ENCODE measurements around the gene SDHAF3.

The SDHAF3 gene

DNA sequence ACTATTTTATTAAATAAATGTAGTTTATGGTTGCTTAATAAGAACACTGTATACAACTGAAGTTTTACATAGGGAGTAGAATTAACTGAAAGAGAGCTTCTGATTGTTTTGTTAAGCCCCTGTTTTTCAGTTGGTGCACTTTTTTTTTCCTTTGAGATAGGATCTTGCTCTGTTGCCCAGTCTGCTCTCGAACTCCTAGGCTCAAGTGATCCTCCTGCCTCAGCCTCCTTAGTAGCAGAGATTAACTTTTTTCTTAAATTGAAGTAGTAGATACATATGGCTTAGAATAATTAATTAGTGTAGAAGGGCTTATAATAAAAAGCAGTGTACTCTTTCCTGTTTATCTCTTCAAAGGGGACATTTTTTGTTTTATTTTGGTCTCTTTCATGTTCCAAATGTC, 11.2 kb downstream of the SDHAF3 start:
- H3K36me3 ChIP-seq (ENCODE audit: control insufficient read depth in 2 of 2, insufficient read depth in 1 of 2, low read length in 2 of 2), result no peaks in the 10 kb centered on the region
- H3K27ac ChIP-seq (ENCODE audit: extremely low read depth, low read depth, low read length), result no peak overlapping the region
- no peaks in the 10 kb centered on the region for H3K9me3 ChIP-seq (ENCODE audit: control insufficient read depth, insufficient read depth, low read depth, low read length)
- ChIA-PET POLR2A (no interaction called here), CTCF (interaction anchor here (0.5 to 1.7 kb wide), 2 partner anchors 25 to 707 kb away, joined by 3 read pairs; no protein-coding TSS in a partner anchor)
- TF ChIP-seq ZNF394 (tag by site-specific recombination; IDR thresholded peaks at IDR 0.05; ENCODE audit: borderline replicate concordance) (no peak), HOXD13 (CRISPR knock-in tag; IDR thresholded peaks at IDR 0.05; ENCODE audit: borderline replicate concordance) (no peak)
- no peak overlapping the region for H3K4me3 ChIP-seq (ENCODE audit: low read depth, low read length)
- H3K4me1 ChIP-seq (ENCODE audit: control insufficient read depth, insufficient read depth, low read length), result no peaks in the 10 kb centered on the region

DNA sequence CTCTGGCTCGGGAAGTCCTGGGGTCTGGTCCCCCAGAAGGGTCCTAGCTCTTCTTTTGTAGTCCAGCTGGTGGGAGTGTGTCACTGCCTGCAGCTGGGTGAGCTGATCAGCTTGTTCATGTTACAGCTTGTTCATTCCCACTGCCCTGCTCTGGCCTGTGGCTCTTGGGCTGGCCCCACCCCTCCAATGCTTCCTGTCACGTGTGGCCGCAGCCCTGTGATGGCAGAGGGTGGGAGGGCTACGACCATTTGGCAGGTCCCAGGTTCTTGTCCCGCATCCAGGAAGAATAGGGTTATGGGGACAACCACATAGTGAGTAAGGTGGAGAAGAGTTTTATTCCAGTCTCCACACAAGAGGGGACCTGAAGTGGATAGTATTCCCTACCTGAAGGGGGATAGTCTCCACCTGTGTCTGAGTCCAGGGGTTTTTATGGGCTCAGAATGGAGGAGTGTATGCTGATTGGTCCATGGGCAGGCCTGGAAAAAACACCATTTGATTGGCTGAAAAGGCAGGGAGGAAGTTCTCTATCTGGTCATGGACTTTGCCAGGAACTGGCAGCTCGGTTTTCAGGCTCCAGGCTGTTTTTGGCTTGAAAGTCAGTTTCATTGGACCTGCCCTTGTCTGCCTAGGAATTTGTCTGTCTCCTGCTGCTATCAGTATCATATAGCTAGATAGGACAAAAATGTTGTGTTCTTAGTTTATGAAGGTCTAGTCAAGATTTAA, 13.1 kb downstream of the SDHAF3 start:
- CTCF ChIA-PET, result interaction anchor here (0.6 to 1.7 kb wide), 3 partner anchors 13 to 705 kb away, joined by 3 to 5 read pairs (median 3); partner anchors contain the start of gene SDHAF3
- TF ChIP-seq ZNF324 (tag by site-specific recombination; IDR thresholded peaks at IDR 0.05), result no peak
- TF ChIP-seq, protein P1, sequence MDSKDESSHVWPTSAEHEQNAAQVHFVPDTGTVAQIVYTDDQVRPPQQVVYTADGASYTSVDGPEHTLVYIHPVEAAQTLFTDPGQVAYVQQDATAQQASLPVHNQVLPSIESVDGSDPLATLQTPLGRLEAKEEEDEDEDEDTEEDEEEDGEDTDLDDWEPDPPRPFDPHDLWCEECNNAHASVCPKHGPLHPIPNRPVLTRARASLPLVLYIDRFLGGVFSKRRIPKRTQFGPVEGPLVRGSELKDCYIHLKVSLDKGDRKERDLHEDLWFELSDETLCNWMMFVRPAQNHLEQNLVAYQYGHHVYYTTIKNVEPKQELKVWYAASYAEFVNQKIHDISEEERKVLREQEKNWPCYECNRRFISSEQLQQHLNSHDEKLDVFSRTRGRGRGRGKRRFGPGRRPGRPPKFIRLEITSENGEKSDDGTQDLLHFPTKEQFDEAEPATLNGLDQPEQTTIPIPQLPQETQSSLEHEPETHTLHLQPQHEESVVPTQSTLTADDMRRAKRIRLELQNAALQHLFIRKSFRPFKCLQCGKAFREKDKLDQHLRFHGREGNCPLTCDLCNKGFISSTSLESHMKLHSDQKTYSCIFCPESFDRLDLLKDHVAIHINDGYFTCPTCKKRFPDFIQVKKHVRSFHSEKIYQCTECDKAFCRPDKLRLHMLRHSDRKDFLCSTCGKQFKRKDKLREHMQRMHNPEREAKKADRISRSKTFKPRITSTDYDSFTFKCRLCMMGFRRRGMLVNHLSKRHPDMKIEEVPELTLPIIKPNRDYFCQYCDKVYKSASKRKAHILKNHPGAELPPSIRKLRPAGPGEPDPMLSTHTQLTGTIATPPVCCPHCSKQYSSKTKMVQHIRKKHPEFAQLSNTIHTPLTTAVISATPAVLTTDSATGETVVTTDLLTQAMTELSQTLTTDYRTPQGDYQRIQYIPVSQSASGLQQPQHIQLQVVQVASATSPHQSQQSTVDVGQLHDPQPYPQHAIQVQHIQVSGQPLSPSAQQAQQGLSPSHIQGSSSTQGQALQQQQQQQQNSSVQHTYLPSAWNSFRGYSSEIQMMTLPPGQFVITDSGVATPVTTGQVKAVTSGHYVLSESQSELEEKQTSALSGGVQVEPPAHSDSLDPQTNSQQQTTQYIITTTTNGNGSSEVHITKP (tag by site-specific recombination; IDR thresholded peaks at IDR 0.05), result no peak
- Histone ChIP-seq H3K36me3 (ENCODE audit: control insufficient read depth in 2 of 2, insufficient read depth in 1 of 2, low read length in 2 of 2) (no peaks in the 10 kb centered on the region), H3K9me3 (ENCODE audit: control insufficient read depth, insufficient read depth, low read depth, low read length) (no peaks in the 10 kb centered on the region), H3K4me3 (ENCODE audit: low read depth, low read length) (no peak overlapping the region), H3K4me1 (ENCODE audit: control insufficient read depth, insufficient read depth, low read length) (no peaks in the 10 kb centered on the region), H3K27ac (ENCODE audit: extremely low read depth, low read depth, low read length) (no peak overlapping the region)
- POLR2A ChIA-PET, result no interaction called here

DNA sequence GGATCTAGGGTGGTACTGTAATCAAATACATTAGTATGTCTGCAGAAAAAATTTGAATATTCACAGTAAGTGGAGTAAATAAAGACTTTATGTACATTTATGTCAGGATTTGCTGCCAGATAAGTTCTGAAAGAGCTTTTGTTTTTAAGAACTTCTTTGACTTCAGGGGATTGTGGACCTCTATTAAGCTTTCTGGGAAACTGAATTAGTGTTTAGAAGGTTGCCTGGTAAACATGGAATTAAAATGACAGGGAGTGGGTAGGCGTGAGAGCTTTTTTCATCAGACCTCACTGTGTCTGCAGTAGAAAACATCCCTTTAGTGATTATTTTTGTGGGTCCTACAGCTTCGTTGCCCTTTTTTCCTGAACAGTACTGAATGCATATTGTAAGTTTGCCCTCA, 15.7 kb downstream of the SDHAF3 start:
- Histone ChIP-seq H3K27ac (ENCODE audit: extremely low read depth, low read depth, low read length) (no peak overlapping the region), H3K36me3 (ENCODE audit: control insufficient read depth in 2 of 2, insufficient read depth in 1 of 2, low read length in 2 of 2) (no peaks in the 10 kb centered on the region), H3K4me3 (ENCODE audit: low read depth, low read length) (no peak overlapping the region), H3K4me1 (ENCODE audit: control insufficient read depth, insufficient read depth, low read length) (no peaks in the 10 kb centered on the region), H3K9me3 (ENCODE audit: control insufficient read depth, insufficient read depth, low read depth, low read length) (no peaks in the 10 kb centered on the region)
- TF ChIP-seq ZNF239 (tag by site-specific recombination; IDR thresholded peaks at IDR 0.05) (no peak), ZNF248 (tag by site-specific recombination; IDR thresholded peaks at IDR 0.05) (no peak)
- TF ChIP-seq, protein P2, sequence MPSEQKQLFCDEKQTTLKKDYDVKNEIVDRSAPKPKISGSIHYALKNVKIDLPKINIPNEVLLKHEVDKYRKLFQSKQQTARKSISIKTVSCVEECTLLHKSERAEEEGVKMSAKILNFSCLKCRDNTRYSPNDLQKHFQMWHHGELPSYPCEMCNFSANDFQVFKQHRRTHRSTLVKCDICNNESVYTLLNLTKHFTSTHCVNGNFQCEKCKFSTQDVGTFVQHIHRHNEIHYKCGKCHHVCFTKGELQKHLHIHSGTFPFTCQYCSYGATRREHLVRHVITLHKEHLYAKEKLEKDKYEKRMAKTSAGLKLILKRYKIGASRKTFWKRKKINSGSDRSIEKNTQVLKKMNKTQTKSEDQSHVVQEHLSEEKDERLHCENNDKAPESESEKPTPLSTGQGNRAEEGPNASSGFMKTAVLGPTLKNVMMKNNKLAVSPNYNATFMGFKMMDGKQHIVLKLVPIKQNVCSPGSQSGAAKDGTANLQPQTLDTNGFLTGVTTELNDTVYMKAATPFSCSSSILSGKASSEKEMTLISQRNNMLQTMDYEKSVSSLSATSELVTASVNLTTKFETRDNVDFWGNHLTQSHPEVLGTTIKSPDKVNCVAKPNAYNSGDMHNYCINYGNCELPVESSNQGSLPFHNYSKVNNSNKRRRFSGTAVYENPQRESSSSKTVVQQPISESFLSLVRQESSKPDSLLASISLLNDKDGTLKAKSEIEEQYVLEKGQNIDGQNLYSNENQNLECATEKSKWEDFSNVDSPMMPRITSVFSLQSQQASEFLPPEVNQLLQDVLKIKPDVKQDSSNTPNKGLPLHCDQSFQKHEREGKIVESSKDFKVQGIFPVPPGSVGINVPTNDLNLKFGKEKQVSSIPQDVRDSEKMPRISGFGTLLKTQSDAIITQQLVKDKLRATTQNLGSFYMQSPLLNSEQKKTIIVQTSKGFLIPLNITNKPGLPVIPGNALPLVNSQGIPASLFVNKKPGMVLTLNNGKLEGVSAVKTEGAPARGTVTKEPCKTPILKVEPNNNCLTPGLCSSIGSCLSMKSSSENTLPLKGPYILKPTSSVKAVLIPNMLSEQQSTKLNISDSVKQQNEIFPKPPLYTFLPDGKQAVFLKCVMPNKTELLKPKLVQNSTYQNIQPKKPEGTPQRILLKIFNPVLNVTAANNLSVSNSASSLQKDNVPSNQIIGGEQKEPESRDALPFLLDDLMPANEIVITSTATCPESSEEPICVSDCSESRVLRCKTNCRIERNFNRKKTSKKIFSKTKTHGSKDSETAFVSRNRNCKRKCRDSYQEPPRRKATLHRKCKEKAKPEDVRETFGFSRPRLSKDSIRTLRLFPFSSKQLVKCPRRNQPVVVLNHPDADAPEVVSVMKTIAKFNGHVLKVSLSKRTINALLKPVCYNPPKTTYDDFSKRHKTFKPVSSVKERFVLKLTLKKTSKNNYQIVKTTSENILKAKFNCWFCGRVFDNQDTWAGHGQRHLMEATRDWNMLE (tag by site-specific recombination; conservative IDR thresholded peaks at IDR 0.05; ENCODE audit: low read depth), result no peak
- TF ChIP-seq, protein P1 (tag by site-specific recombination; IDR thresholded peaks at IDR 0.05), result no peak
- ChIA-PET POLR2A (no interaction called here), CTCF (interaction anchor here (1.0 to 1.2 kb wide), 2 partner anchors 28 to 703 kb away, joined by 3 to 5 read pairs; no protein-coding TSS in a partner anchor)

All from HEK293 (cell line).